Glutamatergic neuron (in vitro differentiated cells): Measurements from ENCODE around the gene CAMTA1. TPM values are rescaled to one million over a fixed set of nuclear protein-coding genes. Genes with fewer than 3 reads are reported as not detected.

Experiments used
- DNase-seq: peaks from one replicate; pipeline ENCODE4 v3.0.0; 2022
- H3K27ac Mint-ChIP-seq: one replicate; pipeline ENCODE4 v1.8.0; 2020; ENCODE audit warnings: mild to moderate bottlenecking, mixed read lengths, inconsistent platforms; ENCODE audit not compliant: unreplicated experiment
- H3K27me3 Mint-ChIP-seq: one replicate; pipeline ENCODE4 v1.8.0; 2020; ENCODE audit warnings: mild to moderate bottlenecking, moderate library complexity, mixed read lengths, inconsistent platforms; ENCODE audit not compliant: unreplicated experiment
- H3K36me3 Mint-ChIP-seq: one replicate; pipeline ENCODE4 v1.8.0; 2020; ENCODE audit warnings: mild to moderate bottlenecking, mixed read lengths, inconsistent platforms; ENCODE audit not compliant: unreplicated experiment
- H3K4me1 Mint-ChIP-seq: one replicate; pipeline ENCODE4 v1.8.0; 2020; ENCODE audit warnings: mild to moderate bottlenecking, low read depth, mixed read lengths, inconsistent platforms; ENCODE audit not compliant: unreplicated experiment
- H3K4me3 Mint-ChIP-seq: one replicate; pipeline ENCODE4 v1.8.0; 2020; ENCODE audit warnings: mild to moderate bottlenecking, mixed read lengths, inconsistent platforms; ENCODE audit not compliant: unreplicated experiment
- H3K9me3 Mint-ChIP-seq: one replicate; pipeline ENCODE4 v1.8.0; 2020; ENCODE audit warnings: mild to moderate bottlenecking, moderate library complexity, mixed read lengths, inconsistent platforms; ENCODE audit not compliant: unreplicated experiment
- CTCF ChIP-seq: fragments of 200-600 bp; sonication (generic); IDR thresholded peaks from one replicate; pipeline ENCODE4 v1.5.0; 2021; ENCODE audit not compliant: partially characterized antibody, unreplicated experiment
- total RNA-seq: library from RNA; stranded (reverse); fragmentation: NEBNext Ultra II Directional; extraction: Animal tissue kit (Norgen Biotek cat#: 25700); gene quantifications from one replicate; pipeline ENCODE4 v1.2.1, GENCODE V29; 2021; ENCODE audit not compliant: unreplicated experiment

Gene CAMTA1
- total RNA-seq, 1 donor from 2014 or later = 77.2 TPM

GRCh38 chr1:7299994-7300393 is 514.7 kb downstream of the CAMTA1 start:
- Mint-ChIP-seq H3K36me3 (peaks cover 17% of the 10 kb centered on the region), H3K4me3 (no peak overlapping the region), H3K27ac (no peak overlapping the region), H3K9me3 (no peaks in the 10 kb centered on the region), H3K27me3 (peaks cover 6% of the 10 kb centered on the region), H3K4me1 (peaks cover 7% of the 10 kb centered on the region)
- no peak for DNase-seq
- no peak for TF ChIP-seq CTCF

DNA sequence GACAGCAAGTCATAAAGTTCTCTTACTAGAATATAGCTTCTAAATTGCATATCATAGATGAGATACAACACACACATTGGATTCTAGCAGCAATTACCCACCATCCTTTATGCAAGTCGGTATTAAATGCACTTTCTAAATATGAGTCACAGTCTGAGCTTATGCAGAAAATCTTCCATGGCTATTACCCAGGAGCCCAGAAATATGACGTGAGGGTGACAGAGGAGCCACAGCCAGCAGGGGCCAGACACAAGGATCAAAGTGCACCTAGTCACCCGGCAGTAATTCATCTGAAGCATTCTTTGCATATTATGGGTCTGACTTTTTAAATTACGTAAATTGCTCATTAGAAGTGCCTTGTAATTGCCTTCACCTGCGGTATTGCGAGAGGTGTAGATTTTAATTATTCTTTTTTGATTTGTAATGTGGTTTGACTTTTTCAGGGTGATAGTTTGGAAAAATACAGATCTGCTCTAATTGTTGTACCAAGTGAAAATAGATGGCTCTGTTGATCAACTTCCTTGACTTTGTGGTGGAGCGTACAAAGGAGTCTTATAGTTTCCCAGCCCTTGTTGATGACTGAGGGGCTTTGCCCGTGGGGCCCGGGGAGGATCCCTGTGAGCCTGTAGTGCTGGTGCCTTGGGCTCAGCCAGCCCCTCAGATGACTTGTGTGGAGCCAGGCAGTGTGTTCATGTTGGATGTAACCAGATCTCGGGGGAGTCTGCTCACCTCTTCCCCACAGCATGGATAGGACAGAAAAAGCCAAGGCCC is 515.8 kb downstream of the CAMTA1 start:
- H3K36me3 Mint-ChIP-seq = peaks cover 11% of the 10 kb centered on the region

DNA sequence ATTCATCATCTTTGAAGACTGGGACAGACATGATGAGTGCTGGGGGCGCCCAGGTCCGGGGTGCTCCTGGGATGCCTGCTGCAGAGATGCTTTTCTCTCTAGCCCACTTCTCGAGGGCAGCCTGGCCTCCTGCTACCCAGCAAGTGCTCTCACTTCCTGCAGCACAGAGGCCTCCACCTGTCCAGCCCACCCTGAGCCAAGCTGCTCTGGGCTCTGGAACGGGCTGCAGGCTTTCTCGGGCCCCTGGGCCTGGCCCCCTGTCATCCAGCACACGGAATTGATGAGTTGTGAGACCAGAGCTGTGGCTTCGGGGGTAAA is 516.4 kb downstream of the CAMTA1 start:
- Mint-ChIP-seq H3K27ac (no peak overlapping the region), H3K36me3 (peaks cover 6% of the 10 kb centered on the region), H3K4me3 (no peak overlapping the region), H3K27me3 (peaks cover 4% of the 10 kb centered on the region), H3K4me1 (peaks cover 7% of the 10 kb centered on the region), H3K9me3 (no peaks in the 10 kb centered on the region)
- DNase-seq = no peak
- TF ChIP-seq CTCF = no peak

More for the DNA sequence above, 515.8 kb downstream of the CAMTA1 start:
- DNase-seq = no peak
- Mint-ChIP-seq H3K27ac (no peak overlapping the region), H3K4me3 (no peak overlapping the region), H3K9me3 (no peaks in the 10 kb centered on the region), H3K27me3 (peaks cover 6% of the 10 kb centered on the region), H3K4me1 (peaks cover 7% of the 10 kb centered on the region)
- TF ChIP-seq CTCF = no peak

- Mint-ChIP-seq H3K4me3 (no peak overlapping the region), H3K27me3 (peaks cover 4% of the 10 kb centered on the region), H3K27ac (no peak overlapping the region), H3K36me3 (peaks cover 3% of the 10 kb centered on the region), H3K4me1 (peaks cover 7% of the 10 kb centered on the region), H3K9me3 (no peaks in the 10 kb centered on the region)
- TF ChIP-seq CTCF = no peak
- DNase-seq = no peak
These were observed 516.9 kb downstream of the CAMTA1 start for GRCh38 chr1:7302126-7302525.

DNA sequence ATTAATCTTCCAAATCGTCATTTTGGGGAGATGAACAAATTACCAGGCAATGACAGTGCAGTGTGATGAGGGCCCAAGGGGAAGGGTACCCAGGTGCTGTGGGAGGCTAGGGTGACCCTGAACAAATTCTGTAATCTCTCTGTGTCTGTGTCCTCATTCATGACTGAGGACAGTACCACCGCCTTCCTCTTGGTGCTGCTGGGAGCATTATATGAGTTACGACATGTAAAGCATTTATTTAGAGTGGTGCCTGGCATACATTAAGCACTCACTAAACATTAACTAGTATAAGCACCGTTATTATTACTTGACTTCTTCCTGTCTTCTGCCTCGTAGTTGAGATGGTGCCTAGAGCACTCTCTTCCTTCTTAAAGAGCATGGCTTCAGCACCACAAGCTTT is 517.6 kb downstream of the CAMTA1 start:
- DNase-seq = no peak

More for the DNA sequence above, 517.6 kb downstream of the CAMTA1 start:
- H3K9me3 Mint-ChIP-seq = no peaks in the 10 kb centered on the region
- H3K4me1 Mint-ChIP-seq = peaks cover 7% of the 10 kb centered on the region
- no peak for TF ChIP-seq CTCF
- no peak overlapping the region for H3K4me3 Mint-ChIP-seq
- H3K36me3 Mint-ChIP-seq = peaks cover 8% of the 10 kb centered on the region
- peaks cover 4% of the 10 kb centered on the region for H3K27me3 Mint-ChIP-seq
- H3K27ac Mint-ChIP-seq = no peak overlapping the region
